HEK293T (cell line): Measurements from ENCODE around the gene RAPGEF1.

Experiments
- ARNT ChIP-seq: fragments of 450-650 bp; IDR thresholded peaks from 2 replicates; pipeline ENCODE4 v1.6.1; 2017; ENCODE audit warnings: mild to moderate bottlenecking
- BHLHE40 ChIP-seq: fragments of 450-650 bp; IDR thresholded peaks from 2 replicates; pipeline ENCODE4 v1.6.1; 2016; ENCODE audit warnings: mild to moderate bottlenecking, moderate library complexity, borderline replicate concordance
- ELF4 ChIP-seq: fragments of 450-650 bp; IDR thresholded peaks from 2 replicates; pipeline ENCODE4 v1.6.1; 2017; ENCODE audit warnings: antibody characterized with exemption
- FOXA1 ChIP-seq: fragments of 450-650 bp; IDR thresholded peaks from 2 replicates; pipeline ENCODE4 v1.6.1; 2016; ENCODE audit warnings: mild to moderate bottlenecking
- FOXK2 ChIP-seq: fragments of 450-650 bp; IDR thresholded peaks from 2 replicates; pipeline ENCODE4 v1.6.1; 2016; ENCODE audit warnings: mild to moderate bottlenecking
- L3MBTL2 ChIP-seq: fragments of 450-650 bp; conservative IDR thresholded peaks from 2 replicates; pipeline ENCODE4 v1.6.1; 2016; ENCODE audit warnings: mild to moderate bottlenecking
- LEF1 ChIP-seq: fragments of 450-650 bp; IDR thresholded peaks from 2 replicates; pipeline ENCODE4 v1.6.1; 2017; ENCODE audit warnings: mild to moderate bottlenecking, borderline replicate concordance
- NFRKB ChIP-seq: fragments of 450-650 bp; IDR thresholded peaks from 2 replicates; pipeline ENCODE4 v1.6.1; 2016; ENCODE audit warnings: mild to moderate bottlenecking, moderate library complexity
- PKNOX1 ChIP-seq: fragments of 450-650 bp; IDR thresholded peaks from 2 replicates; pipeline ENCODE4 v1.6.1; 2016
- SP1 ChIP-seq: fragments of 450-650 bp; IDR thresholded peaks from 2 replicates; pipeline ENCODE4 v1.6.1; 2017
- SUZ12 ChIP-seq: fragments of 450-650 bp; IDR thresholded peaks from 2 replicates; pipeline ENCODE4 v1.6.1; 2016; ENCODE audit warnings: mild to moderate bottlenecking
- TARDBP ChIP-seq: fragments of 450-650 bp; IDR thresholded peaks from 2 replicates; pipeline ENCODE4 v1.6.1; 2016
- ZNF384 ChIP-seq: fragments of 450-650 bp; IDR thresholded peaks from 2 replicates; pipeline ENCODE4 v1.6.1; 2016

- no peak for TF ChIP-seq TARDBP
- no peak for TF ChIP-seq SP1
- no peak for TF ChIP-seq ZNF384
- no peak for TF ChIP-seq FOXK2
- no peak for TF ChIP-seq BHLHE40
- no peak for TF ChIP-seq NFRKB
- TF ChIP-seq LEF1 = no peak
- no peak for TF ChIP-seq L3MBTL2
- TF ChIP-seq FOXA1 = no peak
- TF ChIP-seq PKNOX1 = peak; percentile 29; the same call in 1 of the 2 replicates
- TF ChIP-seq ELF4 = no peak
- no peak for TF ChIP-seq ARNT
- no peak for TF ChIP-seq SUZ12
These were observed 205.1 kb downstream of the RAPGEF1 start for GRCh38 chr9:131534721-131535237.
